Panc1 (cell line): ENCODE results near the gene HIGD2B. TPM values are rescaled to one million over a fixed set of nuclear protein-coding genes. Genes with fewer than 3 reads are reported as not detected.
A peak's percentile ranks its signal among the peaks of the same experiment; 100 is the strongest.
"Not testable (repeated sequence)": the region's sequence is repeated elsewhere in the genome, so short reads cannot be mapped to it uniquely, and the experiment has no call there.

Experiments used
- ATAC-seq: fragments of 200-7000 bp; cut with Tn5 transposase; 2 replicates; pipeline ENCODE4 v1.9.1; 2020; ENCODE audit warnings: mild to moderate bottlenecking, moderate library complexity
- BruUV-seq: library from RNA; stranded (reverse); fragments of 400-500 nt; replicated peaks from 2 replicates; lab custom pipeline; 2021; lab: Mats Ljungman, UMichigan
- CTCF ChIA-PET: fragments of 300-600 bp; sonication (Branson Sonifier 250); formaldehyde crosslinking; loops from one replicate; lab custom pipeline; 2022; ENCODE audit warnings: antibody characterized with exemption; lab: Charles Lee
- POLR2A ChIA-PET: fragments of 300-600 bp; sonication (Branson Sonifier 250); formaldehyde crosslinking; loops from one replicate; lab custom pipeline; 2022; ENCODE audit warnings: antibody characterized with exemption; lab: Charles Lee
- DNase-seq: peaks from one replicate; pipeline ENCODE4 v3.0.0-alpha.2; 2010; ENCODE audit warnings: low read depth, low spot score
- H3K27ac ChIP-seq: 2 replicates; pipeline ENCODE4 v1.5.1; 2011; ENCODE audit warnings: mild to moderate bottlenecking, low read length, inconsistent platforms
- H3K27me3 ChIP-seq: fragments of 200-500 bp; sonication (Bioruptor generic); 2 replicates; pipeline ENCODE4 v1.6.0; 2014; ENCODE audit warnings: low read length, inconsistent platforms; ENCODE audit not compliant: control insufficient read depth, insufficient read depth
- H3K36me3 ChIP-seq: fragments of 200-500 bp; sonication (Bioruptor generic); 2 replicates; pipeline ENCODE4 v1.5.1; 2014; ENCODE audit warnings: inconsistent platforms, mild to moderate bottlenecking, low read length, moderate library complexity; ENCODE audit not compliant: control insufficient read depth, insufficient read depth
- H3K4me1 ChIP-seq: 2 replicates; pipeline ENCODE4 v1.5.1; 2011; ENCODE audit warnings: inconsistent platforms, mild to moderate bottlenecking, low read length, moderate library complexity; ENCODE audit not compliant: control insufficient read depth, insufficient read depth
- H3K4me3 ChIP-seq, 2 experiments: 2 replicates each; pipeline ENCODE4 v1.5.1; 2011 to 2012; ENCODE audit warnings: low read depth in 2 of 2, low read length in 2 of 2, mild to moderate bottlenecking in 2 of 2, inconsistent platforms in 1 of 2, moderate library complexity in 1 of 2
- H3K9me3 ChIP-seq: fragments of 200-500 bp; sonication (Bioruptor generic); 2 replicates; pipeline ENCODE4 v1.5.1; 2014; ENCODE audit warnings: low read depth, mild to moderate bottlenecking, inconsistent platforms, low read length, moderate library complexity; ENCODE audit not compliant: control insufficient read depth, insufficient read depth
- CTCF ChIP-seq: fragments of 450-650 bp; IDR thresholded peaks from 2 replicates; pipeline ENCODE4 v1.5.1; 2017; ENCODE audit warnings: mild to moderate bottlenecking
- in situ Hi-C: cut with HindIII; loops from 2 replicates; pipeline ENCODE4 v1.10.0; 2016; ENCODE audit warnings: low sequenced_read_pairs, low pct_unique_long_range_greater_than_20kb
- intact Hi-C: fragments of 100-400 bp; cut with micrococcal nuclease; formaldehyde crosslinking; loops from one replicate; pipeline ENCODE4 v1.10.0; 2022; ENCODE audit not compliant: unreplicated experiment
- total RNA-seq: library from RNA; stranded (reverse); gene quantifications from one replicate; pipeline ENCODE4 v1.2.1, GENCODE V29; 2021; ENCODE audit not compliant: unreplicated experiment

HIGD2B gene
- total RNA-seq, 1 experiment from 2014 or later, result 0.21 TPM

GRCh38 chr15:72628249-72629067 lies 57.5 kb downstream of the HIGD2B start:
- H3K36me3 ChIP-seq, in situ Hi-C loops, intact Hi-C loops, H3K27ac ChIP-seq, CTCF ChIA-PET, POLR2A ChIA-PET, DNase-seq, H3K9me3 ChIP-seq, H3K4me1 ChIP-seq, BruUV-seq, H3K4me3 ChIP-seq, H3K27me3 ChIP-seq: not testable (repeated sequence)
- peak; percentile 59 for TF ChIP-seq CTCF
- ATAC-seq, result peak; percentile 77; the same call in 1 of the 2 replicates

GRCh38 chr15:72626153-72626552 lies 59.8 kb downstream of the HIGD2B start:
- ATAC-seq, in situ Hi-C loops, H3K4me3 ChIP-seq, BruUV-seq, H3K27me3 ChIP-seq, CTCF ChIA-PET, H3K27ac ChIP-seq, H3K9me3 ChIP-seq, H3K36me3 ChIP-seq, DNase-seq, intact Hi-C loops, H3K4me1 ChIP-seq: not testable (repeated sequence)
- POLR2A ChIA-PET, result interaction anchor here (0.6 kb wide), 1 partner anchor 153 kb away, joined by 5 read pairs; no protein-coding TSS in a partner anchor

Other genes with a start within 250 kb of the HIGD2B start
- gene ARIH1, start 211.9 kb downstream of the HIGD2B start, total RNA-seq, result 192 TPM
- gene GOLGA6B, start 31.5 kb downstream of the HIGD2B start, total RNA-seq, result not detected
- gene BBS4, start within 50 bp of the HIGD2B start, total RNA-seq, result 17.9 TPM
- gene ADPGK, start 97.6 kb upstream of the HIGD2B start, total RNA-seq, result 63.1 TPM